Esophagus muscularis mucosa (tissue), 4 donors: Measurements from ENCODE around the gene TAF1C.

Source experiments
- CTCF ChIP-seq, 3 experiments: fragments of 200-600 bp in 2 of 3; fragments of 450-650 bp in 1 of 3; sonication (generic) in 2 of 3; IDR thresholded peaks; one replicate each; pipeline ENCODE4 v1.5.1; 2017 to 2019; ENCODE audit warnings: antibody characterized with exemption in 3 of 3, mild to moderate bottlenecking in 2 of 3, moderate library complexity in 1 of 3
- EP300 ChIP-seq: sonication (generic); formaldehyde crosslinking; IDR thresholded peaks from one replicate; pipeline ENCODE4 v1.6.1; 2017; ENCODE audit warnings: antibody characterized with exemption
- POLR2A ChIP-seq: fragments of 450-650 bp; IDR thresholded peaks from one replicate; pipeline ENCODE4 v1.6.1; 2017; ENCODE audit warnings: antibody characterized with exemption, moderate library complexity, mild to moderate bottlenecking, low read depth
- POLR2AphosphoS5 ChIP-seq, 2 donors: sonication (generic); formaldehyde crosslinking; IDR thresholded peaks; one replicate each; pipeline ENCODE4 v1.6.1; 2017; ENCODE audit warnings: antibody characterized with exemption in 2 of 2

- TF ChIP-seq CTCF (IDR thresholded peaks at IDR 0.05): no peak
- no peak for TF ChIP-seq POLR2A
- no peak for TF ChIP-seq POLR2AphosphoS5 (IDR thresholded peaks at IDR 0.05)
- TF ChIP-seq EP300: no peak
These were observed 17.0 kb downstream of the TAF1C start for GRCh38 chr16:84169765-84170310.
